GM21576 (cell line): Measurements from ENCODE around the gene NEK5.

Experiments
- ATAC-seq: cut with Tn5 transposase; IDR thresholded peaks from one replicate; pipeline ENCODE4 v1.9.1; 2021; ENCODE audit warnings: mild to moderate bottlenecking, moderate library complexity; ENCODE audit not compliant: unreplicated experiment

Gene NEK5

DNA sequence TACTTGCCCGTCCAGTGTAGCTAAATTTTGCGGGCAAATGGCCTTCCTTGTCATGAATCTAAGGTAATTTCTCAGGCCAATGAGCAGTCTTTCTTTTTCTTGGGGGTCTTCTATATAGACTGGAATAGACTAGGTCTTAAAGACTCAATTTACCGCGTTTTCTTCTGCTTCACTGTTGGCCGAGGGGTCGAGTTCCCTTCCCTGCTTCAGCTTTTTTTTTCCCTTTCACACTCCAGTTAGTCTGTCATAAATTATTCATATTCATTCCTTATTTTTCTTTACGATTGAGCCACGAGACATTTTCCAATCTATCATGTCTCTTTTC is 116.4 kb downstream of the NEK5 start:
- ATAC-seq = no peak

- ATAC-seq = peak; percentile 99
Observed at GRCh38 chr13:52011632-52012511, 117.0 kb downstream of the NEK5 start, which contains the start of gene ALG11. ALG11 (plus strand) TSS chr13:52012398; CDS start chr13:52012419, 21 bp downstream.

DNA sequence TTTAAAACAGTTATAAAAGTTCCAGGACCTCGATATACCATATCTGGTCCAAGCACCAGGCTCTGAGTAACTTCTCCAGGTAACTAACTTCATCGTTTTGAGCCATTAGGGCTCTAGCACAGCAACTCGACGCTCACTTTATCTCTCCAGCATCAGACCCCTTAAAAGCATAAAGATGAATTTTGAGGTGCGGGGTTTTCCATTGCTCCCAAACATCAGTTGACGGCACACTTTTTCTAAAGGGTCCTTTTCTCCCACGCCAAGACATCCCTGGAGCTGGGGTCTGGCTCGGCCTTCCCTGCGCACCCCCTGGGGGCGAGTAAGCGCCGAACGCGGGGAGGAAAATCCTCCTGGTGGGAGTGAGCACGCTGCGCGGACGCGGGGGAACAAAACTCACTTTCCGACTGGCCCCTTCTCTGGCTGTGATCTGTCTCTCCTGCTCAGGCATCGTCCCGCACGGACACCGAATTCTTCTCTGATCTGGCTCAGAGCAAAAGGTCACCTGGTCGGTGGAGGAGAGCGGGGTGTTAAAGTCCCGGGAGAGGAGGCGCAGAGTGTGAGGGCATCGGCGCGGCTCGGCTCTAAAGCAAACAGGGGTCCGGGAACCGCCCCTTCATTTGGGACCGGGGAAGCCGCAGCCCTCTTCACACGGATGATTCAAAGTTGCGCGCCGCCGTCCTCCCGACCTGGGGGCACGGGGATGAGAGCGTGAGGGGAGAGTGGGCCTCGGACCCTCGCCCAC is 117.8 kb downstream of the NEK5 start, which contains the start of gene ATP7B:
Gene ATP7B, minus strand, starts transcription at position 561 of the 742 bp plus-strand sequence. Its CDS starts 113 bp downstream, at position 448.
- peak; percentile 5 for ATAC-seq

DNA sequence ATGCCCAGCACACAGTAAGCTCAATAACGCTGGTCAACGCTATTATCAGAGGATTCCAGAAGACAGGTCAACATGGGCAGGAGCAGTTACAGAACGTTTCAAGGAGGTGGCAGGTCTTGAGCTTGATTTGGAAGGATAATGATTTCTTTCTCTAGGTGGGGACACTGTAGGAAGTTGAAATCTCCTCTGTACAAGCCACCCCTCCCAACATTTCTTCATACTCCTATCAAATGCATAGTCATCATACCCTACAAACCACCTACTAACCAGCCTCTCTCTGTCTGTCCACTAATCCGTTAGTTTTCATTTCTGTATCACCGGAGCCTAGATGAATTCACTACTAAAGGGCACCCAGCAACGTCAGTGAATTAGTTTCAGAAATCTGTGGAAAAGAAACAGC is 118.9 kb downstream of the NEK5 start:
- ATAC-seq = no peak

DNA sequence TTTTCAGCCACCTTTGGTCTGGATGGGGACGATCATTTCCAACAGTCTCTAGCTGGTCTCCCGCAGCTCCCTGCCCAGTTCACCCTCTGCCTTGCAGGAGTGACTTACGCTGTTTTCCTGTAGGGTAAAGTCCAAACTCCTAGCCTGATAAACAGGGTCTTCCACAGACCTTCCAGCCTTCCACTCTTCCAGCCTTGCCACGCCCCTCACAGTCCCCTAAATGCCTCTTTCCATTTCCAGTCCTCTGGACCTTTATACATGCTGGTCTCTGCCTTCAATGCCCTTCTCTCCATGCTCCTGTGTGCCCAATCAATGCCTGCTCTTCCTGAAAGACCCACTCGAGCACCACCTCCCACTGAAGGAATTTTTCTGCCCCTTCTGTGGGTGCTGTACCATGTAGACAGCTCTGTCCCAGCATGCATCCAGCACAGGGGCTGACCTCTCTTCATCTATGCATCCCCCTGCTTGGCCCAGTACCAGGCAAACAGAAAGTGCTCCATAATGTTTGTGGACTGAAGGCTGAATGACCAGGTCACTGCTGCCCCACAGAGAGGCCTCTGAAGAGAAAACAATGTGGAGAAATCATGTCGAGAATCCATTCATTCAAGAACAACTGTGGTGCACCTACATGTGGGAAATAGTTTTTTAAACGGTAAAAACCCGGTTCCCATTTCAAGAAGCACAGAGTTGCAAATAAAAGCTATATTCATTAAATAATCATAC is 122.2 kb downstream of the NEK5 start:
- no peak for ATAC-seq

- no peak for ATAC-seq
Observed at GRCh38 chr13:52005841-52006522, 122.9 kb downstream of the NEK5 start.

DNA sequence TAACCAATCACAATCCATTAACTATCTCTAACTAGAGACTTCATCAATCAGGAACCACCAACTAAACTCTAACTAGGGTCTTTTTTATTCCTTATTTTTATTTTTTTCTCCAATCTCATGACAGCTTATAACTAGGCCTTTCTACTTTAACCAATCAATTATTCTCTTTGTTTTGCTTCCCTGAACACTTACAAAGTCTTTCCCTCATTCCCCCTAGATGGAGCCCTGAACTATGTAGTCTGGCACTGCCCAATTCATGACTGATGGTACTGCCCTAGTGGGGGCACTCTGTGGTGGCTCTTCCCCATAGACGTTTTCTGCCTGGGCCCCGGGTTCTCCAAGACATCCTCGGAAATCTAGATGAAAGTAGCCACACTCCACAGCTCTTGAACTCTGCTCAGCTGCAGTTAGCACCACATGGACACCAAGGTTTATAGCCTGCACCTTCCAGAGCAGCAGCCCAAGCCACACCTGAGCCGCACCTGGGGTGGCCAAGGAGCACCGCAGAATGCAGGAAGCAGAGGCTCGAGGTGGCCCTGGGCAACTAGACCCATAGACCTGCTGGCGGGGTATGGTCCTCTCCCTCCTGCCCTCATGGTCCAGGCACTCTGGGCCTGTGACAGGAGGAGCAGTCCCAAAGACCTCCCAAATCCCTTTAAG is 124.2 kb downstream of the NEK5 start:
- ATAC-seq = no peak

DNA sequence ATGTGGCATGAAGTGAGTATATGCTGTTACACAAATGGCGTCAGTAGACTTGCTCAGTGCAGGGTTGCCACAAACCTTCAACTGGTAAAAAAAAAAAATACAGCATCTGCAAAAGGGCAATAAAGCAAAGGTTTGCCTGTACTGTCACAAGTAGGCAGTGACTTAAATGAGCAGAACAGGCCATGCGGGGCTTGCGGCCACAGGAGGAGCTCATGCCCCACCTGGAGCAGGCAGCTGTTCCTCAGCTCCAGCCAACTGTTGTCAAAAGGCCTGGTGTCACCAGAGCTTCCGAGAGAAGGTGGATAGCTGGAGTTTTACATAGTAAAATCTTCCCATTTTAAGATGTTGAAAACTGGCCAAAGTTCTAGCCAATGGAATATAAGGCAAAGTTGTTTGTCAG is 125.3 kb downstream of the NEK5 start:
- no peak for ATAC-seq

GRCh38 chr13:52002361-52002760 is 126.5 kb downstream of the NEK5 start:
- ATAC-seq = no peak

- ATAC-seq = peak; percentile 86
Observed at GRCh38 chr13:52001120-52001731, 127.6 kb downstream of the NEK5 start.

- no peak for ATAC-seq
Observed at GRCh38 chr13:51999921-52000320, 129.0 kb downstream of the NEK5 start.

- no peak for ATAC-seq
Observed at GRCh38 chr13:51999510-51999911, 129.4 kb downstream of the NEK5 start.

DNA sequence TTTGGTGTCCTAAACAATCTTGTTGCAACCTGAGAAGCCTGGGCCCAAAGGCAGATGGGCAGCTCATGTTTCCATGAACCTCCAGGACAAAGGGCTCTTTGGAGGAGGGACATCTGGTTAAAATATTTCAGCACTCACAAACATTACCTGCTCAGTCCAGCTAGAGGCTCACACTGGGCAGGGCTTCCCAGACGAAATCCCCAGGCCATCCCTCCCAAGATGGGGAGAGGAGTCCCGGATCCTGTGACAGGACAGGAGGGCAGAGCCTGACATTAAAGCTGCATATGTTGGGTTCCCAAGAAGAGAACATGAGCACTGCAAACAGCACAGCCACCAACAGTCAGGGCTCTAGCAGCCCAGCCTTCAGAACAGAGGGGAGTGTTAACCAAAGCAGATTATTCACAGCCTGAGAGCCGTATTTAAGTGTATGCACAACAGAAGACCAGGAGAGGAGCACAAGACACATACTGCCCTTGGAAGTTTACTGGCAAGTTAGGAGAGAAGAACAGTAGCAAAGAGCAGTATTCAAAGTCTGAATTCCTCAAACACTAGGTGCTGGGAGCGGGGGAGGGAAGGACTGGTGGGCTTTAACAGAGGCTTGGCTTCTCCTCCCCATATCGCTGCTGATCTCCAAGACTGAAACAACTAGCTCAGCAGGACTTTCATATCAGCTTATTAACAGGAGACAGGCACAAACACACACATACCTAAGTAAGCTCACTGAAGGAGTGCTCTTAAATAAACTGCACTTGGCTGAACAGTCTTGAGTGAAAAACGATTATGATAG is 130.0 kb downstream of the NEK5 start:
- no peak for ATAC-seq

- no peak for ATAC-seq
Observed at GRCh38 chr13:51997641-51998330, 131.1 kb downstream of the NEK5 start.

GRCh38 chr13:51997186-51997585 is 131.7 kb downstream of the NEK5 start:
- ATAC-seq = no peak

GRCh38 chr13:51996641-51997040 is 132.2 kb downstream of the NEK5 start:
- ATAC-seq = no peak

GRCh38 chr13:51995677-51996551 is 133.0 kb downstream of the NEK5 start:
- no peak for ATAC-seq
